ENCODE measurements around the gene GTF2H3. TPM values are rescaled to one million over a fixed set of nuclear protein-coding genes. Genes with fewer than 3 reads are reported as not detected.

Gene GTF2H3
- polyA plus RNA-seq, 1 donor: 48.3 TPM

- no peak for DNase-seq
These were observed 73.8 kb downstream of the GTF2H3 start for GRCh38 chr12:123707466-123707865.

Other genes with a start within 250 kb of the GTF2H3 start
- gene KMT5A, start 249.7 kb upstream of the GTF2H3 start, polyA plus RNA-seq (ENCODE audit: insufficient read length): 58.7 TPM
- 5.3 TPM for gene RILPL2, start 197.1 kb upstream of the GTF2H3 start, polyA plus RNA-seq (ENCODE audit: insufficient read length)
- 42.6 TPM for gene SNRNP35, start 175.7 kb upstream of the GTF2H3 start, polyA plus RNA-seq (ENCODE audit: insufficient read length)
- gene RILPL1, start 100.1 kb upstream of the GTF2H3 start, polyA plus RNA-seq (ENCODE audit: insufficient read length): 22.1 TPM
- gene TMED2, start 49.3 kb upstream of the GTF2H3 start, polyA plus RNA-seq (ENCODE audit: insufficient read length): 222 TPM
- gene DDX55, start 31.7 kb upstream of the GTF2H3 start, polyA plus RNA-seq (ENCODE audit: insufficient read length): 47.5 TPM
- 71.5 TPM for gene EIF2B1, start 143 bp upstream of the GTF2H3 start, polyA plus RNA-seq (ENCODE audit: insufficient read length)
- gene TCTN2, start 37.3 kb downstream of the GTF2H3 start, polyA plus RNA-seq (ENCODE audit: insufficient read length): 41.6 TPM
- 32.1 TPM for gene ATP6V0A2, start 78.5 kb downstream of the GTF2H3 start, polyA plus RNA-seq (ENCODE audit: insufficient read length)
- gene DNAH10, start 128.5 kb downstream of the GTF2H3 start, polyA plus RNA-seq (ENCODE audit: insufficient read length): 7.5 TPM